Activated CD8-positive, alpha-beta memory T cell treated with anti-CD3 and anti-CD28 coated beads for 1 hour (primary cell): ENCODE measurements around the gene UCK2.

Experiments used
- DNase-seq, 2 donors: peaks; one replicate each; pipeline ENCODE4 v3.0.0-alpha.2; 2020; ENCODE audit warnings: low read depth in 1 of 2; ENCODE audit errors: extremely low read depth in 1 of 2

UCK2 gene

GRCh38 chr1:165833358-165833757, 5.9 kb downstream of the UCK2 start:
- no peak for DNase-seq

GRCh38 chr1:165834229-165834628, 6.8 kb downstream of the UCK2 start:
- no peak for DNase-seq

- DNase-seq: no peak
Observed at GRCh38 chr1:165834881-165835280, 7.5 kb downstream of the UCK2 start.

GRCh38 chr1:165836664-165837482, 9.5 kb downstream of the UCK2 start:
- DNase-seq: no peak

- no peak for DNase-seq
Observed at GRCh38 chr1:165837838-165838364, 10.5 kb downstream of the UCK2 start.

- no peak for DNase-seq
Observed at GRCh38 chr1:165840423-165840822, 13.0 kb downstream of the UCK2 start.

GRCh38 chr1:165841582-165842017, 14.2 kb downstream of the UCK2 start:
- no peak for DNase-seq

GRCh38 chr1:165842023-165842670, 14.7 kb downstream of the UCK2 start:
- no peak for DNase-seq

- DNase-seq: no peak
Observed at GRCh38 chr1:165842671-165843129, 15.3 kb downstream of the UCK2 start.

- DNase-seq: no peak
Observed at GRCh38 chr1:165843304-165843703, 15.9 kb downstream of the UCK2 start.

- DNase-seq: no peak
Observed at GRCh38 chr1:165844114-165844798, 16.8 kb downstream of the UCK2 start.

- DNase-seq: no peak
Observed at GRCh38 chr1:165844933-165845332, 17.5 kb downstream of the UCK2 start.

GRCh38 chr1:165845569-165845968, 18.2 kb downstream of the UCK2 start:
- DNase-seq: no peak

GRCh38 chr1:165845992-165846748, 18.8 kb downstream of the UCK2 start:
- no peak for DNase-seq

GRCh38 chr1:165847486-165847885, 20.1 kb downstream of the UCK2 start:
- DNase-seq: no peak

- no peak for DNase-seq
Observed at GRCh38 chr1:165849353-165850133, 22.1 kb downstream of the UCK2 start.

GRCh38 chr1:165851034-165851658, 23.7 kb downstream of the UCK2 start:
- DNase-seq: no peak

GRCh38 chr1:165852871-165853270, 25.5 kb downstream of the UCK2 start:
- no peak for DNase-seq

GRCh38 chr1:165853528-165854075, 26.2 kb downstream of the UCK2 start:
- no peak for DNase-seq
